Natural killer cell (primary cell): ENCODE measurements around the gene CERKL. TPM values are rescaled to one million over a fixed set of nuclear protein-coding genes. Genes with fewer than 3 reads are reported as not detected.

Source experiments
- ATAC-seq, 3 donors: fragments of 150-1000 bp in 2 of 3; fragments of 200-7000 bp in 1 of 3; cut with Tn5 transposase; 1 replicate in 1 of 3; 2 replicates in 2 of 3; pipeline ENCODE4 v1.10.0; 2021; ENCODE audit warnings: mild to moderate bottlenecking in 2 of 3, moderate library complexity in 2 of 3
- DNase-seq, 2 donors: peaks; one replicate each; pipeline versions ENCODE4 v3.0.0 to v3.0.0-alpha.2; 2013 to 2021; ENCODE audit warnings: mixed read lengths in 1 of 2
- H3K27ac ChIP-seq: one replicate; pipeline ENCODE4 v1.5.1; 2013; ENCODE audit warnings: mild to moderate bottlenecking, low read length
- H3K27me3 ChIP-seq: one replicate; pipeline ENCODE4 v1.6.1; 2013; ENCODE audit warnings: low read length; ENCODE audit not compliant: control insufficient read depth, insufficient read depth
- H3K36me3 ChIP-seq: one replicate; pipeline ENCODE4 v1.6.1; 2013; ENCODE audit warnings: low read length; ENCODE audit not compliant: control insufficient read depth, insufficient read depth
- H3K4me1 ChIP-seq: one replicate; pipeline ENCODE4 v1.6.1; 2013; ENCODE audit warnings: low read length; ENCODE audit not compliant: control insufficient read depth, insufficient read depth
- H3K4me3 ChIP-seq: one replicate; pipeline ENCODE4 v1.5.1; 2013; ENCODE audit warnings: low read length
- H3K9me3 ChIP-seq: one replicate; pipeline ENCODE4 v1.6.1; 2013; ENCODE audit warnings: low read length; ENCODE audit not compliant: control insufficient read depth, insufficient read depth
- H3K27ac Mint-ChIP-seq, 2 donors: one replicate each; pipeline ENCODE4 v1.8.0; 2022; ENCODE audit warnings: mild to moderate bottlenecking in 2 of 2, mixed read lengths in 2 of 2, moderate library complexity in 1 of 2
- H3K27me3 Mint-ChIP-seq, 2 donors: one replicate each; pipeline ENCODE4 v1.8.0; 2022; ENCODE audit warnings: low read depth in 2 of 2, mixed read lengths in 2 of 2
- H3K36me3 Mint-ChIP-seq: one replicate; pipeline ENCODE4 v1.8.0; 2022; ENCODE audit warnings: mixed read lengths
- H3K4me1 Mint-ChIP-seq, 2 donors: one replicate each; pipeline ENCODE4 v1.8.0; 2022; ENCODE audit warnings: mixed read lengths in 2 of 2
- H3K4me3 Mint-ChIP-seq: one replicate; pipeline ENCODE4 v1.8.0; 2022; ENCODE audit warnings: mild to moderate bottlenecking, moderate library complexity, mixed read lengths
- H3K9me3 Mint-ChIP-seq, 2 donors: one replicate each; pipeline ENCODE4 v1.8.0; 2022; ENCODE audit warnings: mixed read lengths in 2 of 2
- CTCF ChIP-seq: fragments of 200-600 bp; IDR thresholded peaks from one replicate; pipeline ENCODE4 v1.8.0; 2022; ENCODE audit warnings: antibody characterized with exemption
- WGBS: methylation state at CpG from one replicate; pipeline ENCODE4 v1.1.7; 2013; ENCODE audit warnings: missing lambda C conversion rate; ENCODE audit not compliant: insufficient coverage; 5-methylcytosine and 5-hydroxymethylcytosine counted together
- intact Hi-C: fragments of 100-400 bp; cut with micrococcal nuclease; formaldehyde crosslinking; loops from one replicate; pipeline ENCODE4 v1.14.2; 2022
- total RNA-seq, 4 donors: library from RNA; stranded (reverse); fragments of 120-200 nt in 1 of 4; gene quantifications; one replicate each; pipeline versions ENCODE4 v1.2.3 to v1.2.4, GENCODE V29; 2013 to 2022

Gene CERKL
- total RNA-seq, 3 donors from 2014 or later (not counting 1 experiment from before 2014, with no cell fraction given), result not detected

GRCh38 chr2:181578829-181579228 is 78.1 kb downstream of the CERKL start:
- H3K4me3 Mint-ChIP-seq, result no peak overlapping the region
- DNase-seq (no peak), ATAC-seq (no peak)
- no peak overlapping the region for H3K4me3 ChIP-seq
- peaks cover 6% of the 10 kb centered on the region in 2 donors for H3K27me3 Mint-ChIP-seq
- no peaks in the 10 kb centered on the region for H3K4me1 ChIP-seq
- H3K36me3 ChIP-seq, result no peaks in the 10 kb centered on the region
- H3K9me3 Mint-ChIP-seq, result no peaks in the 10 kb centered on the region
- H3K27me3 ChIP-seq, result peaks cover 8% of the 10 kb centered on the region
- H3K4me1 Mint-ChIP-seq, result no peaks in the 10 kb centered on the region
- intact Hi-C loops, result no loop called here
- no peak overlapping the region for H3K27ac Mint-ChIP-seq
- no peaks in the 10 kb centered on the region for H3K9me3 ChIP-seq
- TF ChIP-seq CTCF, result no peak
- no peaks in the 10 kb centered on the region for H3K36me3 Mint-ChIP-seq
- WGBS, result no CpG with 5 or more reads among the region's 3 CpGs
- H3K27ac ChIP-seq, result no peak overlapping the region

- DNase-seq (no peak), ATAC-seq (no peak)
- no peaks in the 10 kb centered on the region for H3K4me1 ChIP-seq
- Mint-ChIP-seq H3K9me3 (no peaks in the 10 kb centered on the region), H3K36me3 (no peaks in the 10 kb centered on the region), H3K27me3 (peaks cover 4 to 20% of the 10 kb centered on the region in 2 donors), H3K4me1 (no peaks in the 10 kb centered on the region), H3K27ac (no peak overlapping the region), H3K4me3 (no peak overlapping the region)
- peaks cover 6% of the 10 kb centered on the region for H3K27me3 ChIP-seq
- intact Hi-C loops, result no loop called here
- no peak for TF ChIP-seq CTCF
- no peak overlapping the region for H3K4me3 ChIP-seq
- no peaks in the 10 kb centered on the region for H3K9me3 ChIP-seq
- WGBS, result 82% methylated on average over 5 of the region's 5 CpGs
- no peaks in the 10 kb centered on the region for H3K36me3 ChIP-seq
- H3K27ac ChIP-seq, result no peak overlapping the region
Observed at GRCh38 chr2:181576431-181576830, 80.5 kb downstream of the CERKL start.

- Mint-ChIP-seq H3K27ac (no peak overlapping the region), H3K4me1 (no peaks in the 10 kb centered on the region), H3K27me3 (peaks cover 4 to 20% of the 10 kb centered on the region in 2 donors), H3K4me3 (no peak overlapping the region), H3K36me3 (no peaks in the 10 kb centered on the region), H3K9me3 (no peaks in the 10 kb centered on the region)
- WGBS, result 13% methylated on average over 1 of the region's 2 CpGs
- Histone ChIP-seq H3K4me1 (no peaks in the 10 kb centered on the region), H3K4me3 (no peak overlapping the region), H3K9me3 (no peaks in the 10 kb centered on the region), H3K27ac (no peak overlapping the region), H3K36me3 (no peaks in the 10 kb centered on the region), H3K27me3 (peaks cover 2% of the 10 kb centered on the region)
- TF ChIP-seq CTCF, result no peak
- intact Hi-C loops, result no loop called here
- DNase-seq (no peak), ATAC-seq (no peak)
Observed at GRCh38 chr2:181575650-181576025, 81.3 kb downstream of the CERKL start.

GRCh38 chr2:181575024-181575649 is 81.8 kb downstream of the CERKL start:
- DNase-seq (no peak), ATAC-seq (no peak)
- no peak for TF ChIP-seq CTCF
- no peaks in the 10 kb centered on the region for H3K4me1 Mint-ChIP-seq
- Histone ChIP-seq H3K4me1 (no peaks in the 10 kb centered on the region), H3K4me3 (no peak overlapping the region), H3K36me3 (no peaks in the 10 kb centered on the region), H3K27ac (no peak overlapping the region), H3K27me3 (peaks cover 2% of the 10 kb centered on the region), H3K9me3 (no peaks in the 10 kb centered on the region)
- H3K36me3 Mint-ChIP-seq, result no peaks in the 10 kb centered on the region
- WGBS, result 87% methylated on average over 6 of the region's 7 CpGs
- H3K9me3 Mint-ChIP-seq, result no peaks in the 10 kb centered on the region
- no peak overlapping the region for H3K27ac Mint-ChIP-seq
- peaks cover 4 to 20% of the 10 kb centered on the region in 2 donors for H3K27me3 Mint-ChIP-seq
- H3K4me3 Mint-ChIP-seq, result no peak overlapping the region
- intact Hi-C loops, result no loop called here
